Hematopoietic multipotent progenitor cell (in vitro differentiated cells): ENCODE measurements around the gene AHDC1. TPM values are rescaled to one million over a fixed set of nuclear protein-coding genes. Genes with fewer than 3 reads are reported as not detected.
"Not testable (repeated sequence)": the region's sequence is repeated elsewhere in the genome, so short reads cannot be mapped to it uniquely, and the experiment has no call there.

ENCODE experiments used
- DNase-seq, 3 donors: peaks; one replicate each; pipeline ENCODE4 v3.0.0-alpha.2; 2011 to 2015; ENCODE audit warnings: low read depth in 2 of 3, low spot score in 2 of 3
- total RNA-seq: library from RNA; depleted of rRNA; stranded (reverse); fragments of >200 nt; gene quantifications from one replicate; pipeline ENCODE4 v1.2.3, GENCODE V29; 2012

The AHDC1 gene
- total RNA-seq, 1 donor, result 20.5 TPM

DNA sequence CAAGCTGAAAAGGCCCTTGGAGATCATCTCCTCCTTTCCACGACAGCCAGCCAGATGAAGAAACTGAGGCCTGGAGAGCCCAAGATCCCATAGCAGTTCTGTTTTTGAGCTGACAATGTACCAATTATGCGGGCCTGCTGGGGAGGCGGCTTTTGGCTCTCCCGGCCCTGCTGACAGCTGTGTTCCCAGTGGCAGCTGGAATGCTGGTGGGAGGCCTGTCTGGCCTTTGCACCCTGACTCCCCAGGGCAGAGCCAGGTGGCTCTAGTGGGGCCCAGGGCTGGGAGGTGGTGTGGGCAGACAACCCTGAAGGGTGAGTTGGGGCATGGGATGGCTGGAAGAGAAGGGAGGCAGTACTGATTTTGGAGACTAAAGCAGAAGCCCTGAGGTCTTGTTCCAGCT is 83.3 kb downstream of the AHDC1 start:
- no peak for DNase-seq

DNA sequence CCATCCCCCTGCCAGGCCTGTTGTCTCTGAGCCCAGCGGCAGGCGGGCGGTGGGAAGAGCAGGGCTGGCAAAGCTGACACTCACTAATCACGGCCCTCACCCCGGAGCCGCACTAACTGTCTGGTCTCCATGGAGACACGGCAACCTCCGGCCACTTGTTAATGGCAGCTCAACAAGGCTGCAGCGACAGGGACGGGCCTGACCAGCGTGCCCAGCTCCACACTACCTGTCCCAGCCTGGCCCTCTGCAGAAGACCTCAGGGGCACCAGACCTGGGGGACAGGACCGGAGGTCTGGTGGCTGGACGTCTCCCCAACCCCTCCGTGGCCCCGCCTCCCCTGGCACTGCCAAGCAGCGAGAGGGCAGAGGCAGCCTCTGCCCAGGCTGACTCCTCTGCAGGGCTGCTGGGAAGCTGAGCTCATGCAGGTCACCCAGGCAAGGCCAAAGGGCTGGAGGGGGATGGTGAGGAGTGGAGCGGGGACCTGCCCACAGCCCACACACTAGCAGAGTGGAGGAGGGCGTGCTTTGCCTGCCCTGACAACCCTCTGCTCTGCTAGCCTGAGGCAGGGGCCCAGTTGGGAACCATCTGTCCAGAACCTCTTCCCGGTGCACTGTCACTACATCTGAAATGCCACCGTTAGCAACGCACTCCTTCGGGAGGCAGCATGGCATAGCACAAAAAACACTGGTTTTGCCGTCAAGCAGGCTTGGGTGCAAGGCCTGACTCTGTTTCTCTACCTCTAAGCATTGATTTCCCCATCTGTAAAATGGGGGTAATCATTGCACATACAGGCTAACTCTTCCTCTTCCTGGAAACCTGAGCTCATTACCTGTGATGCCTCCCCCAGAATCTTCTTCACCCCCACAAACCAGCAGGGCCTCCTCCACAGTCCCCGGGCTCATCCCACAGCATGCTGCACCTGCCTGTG is 84.3 kb downstream of the AHDC1 start:
- DNase-seq, result no peak

GRCh38 chr1:27518808-27519207 is 85.1 kb downstream of the AHDC1 start:
- DNase-seq, result no peak

GRCh38 chr1:27517907-27518718 is 85.8 kb downstream of the AHDC1 start:
- no peak for DNase-seq

GRCh38 chr1:27517301-27517700 is 86.6 kb downstream of the AHDC1 start:
- no peak for DNase-seq

DNA sequence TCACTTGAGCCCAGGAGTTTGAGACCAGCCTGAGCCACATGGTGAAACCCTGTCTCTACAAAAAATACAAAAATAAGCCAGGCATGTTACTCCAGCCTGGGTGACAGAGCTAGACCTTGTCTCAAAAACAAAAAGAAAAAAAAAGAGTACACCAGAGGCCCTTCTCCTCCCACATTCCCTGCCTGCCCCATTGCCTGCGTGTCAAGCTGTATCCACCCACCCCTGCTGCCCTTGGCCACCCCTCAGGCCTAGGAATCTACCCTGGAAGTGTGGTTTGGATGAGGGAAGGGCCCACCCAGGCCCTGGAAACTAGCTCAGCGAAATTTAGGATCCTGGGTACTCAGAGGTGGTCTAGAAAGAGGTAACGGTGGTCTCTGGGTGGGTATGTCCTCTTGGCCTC is 88.3 kb downstream of the AHDC1 start:
- DNase-seq, result no peak

- no peak for DNase-seq
Observed at GRCh38 chr1:27513958-27514357, 90.0 kb downstream of the AHDC1 start.

DNA sequence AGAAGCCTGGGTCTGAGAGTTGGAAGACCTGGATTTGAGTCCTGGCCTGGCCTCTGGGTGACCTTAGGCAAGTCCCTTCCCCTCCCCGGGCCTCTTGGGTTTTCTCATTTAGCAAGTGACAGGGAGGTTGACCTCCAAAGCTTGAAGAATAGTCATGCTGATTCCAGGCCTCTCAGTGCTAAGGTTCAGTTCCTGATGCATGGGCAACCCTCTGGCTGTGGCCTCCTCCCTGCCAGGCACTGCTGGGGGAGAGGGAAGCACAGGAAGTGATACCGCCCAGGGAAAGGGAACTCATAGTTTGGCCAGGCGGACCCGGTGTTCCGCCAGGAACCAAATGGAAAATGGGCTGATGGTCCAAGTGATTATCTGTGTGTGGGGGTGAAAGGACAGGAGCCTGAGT is 90.4 kb downstream of the AHDC1 start:
- DNase-seq, result no peak

GRCh38 chr1:27509127-27510080 is 94.5 kb downstream of the AHDC1 start:
- no peak for DNase-seq

DNA sequence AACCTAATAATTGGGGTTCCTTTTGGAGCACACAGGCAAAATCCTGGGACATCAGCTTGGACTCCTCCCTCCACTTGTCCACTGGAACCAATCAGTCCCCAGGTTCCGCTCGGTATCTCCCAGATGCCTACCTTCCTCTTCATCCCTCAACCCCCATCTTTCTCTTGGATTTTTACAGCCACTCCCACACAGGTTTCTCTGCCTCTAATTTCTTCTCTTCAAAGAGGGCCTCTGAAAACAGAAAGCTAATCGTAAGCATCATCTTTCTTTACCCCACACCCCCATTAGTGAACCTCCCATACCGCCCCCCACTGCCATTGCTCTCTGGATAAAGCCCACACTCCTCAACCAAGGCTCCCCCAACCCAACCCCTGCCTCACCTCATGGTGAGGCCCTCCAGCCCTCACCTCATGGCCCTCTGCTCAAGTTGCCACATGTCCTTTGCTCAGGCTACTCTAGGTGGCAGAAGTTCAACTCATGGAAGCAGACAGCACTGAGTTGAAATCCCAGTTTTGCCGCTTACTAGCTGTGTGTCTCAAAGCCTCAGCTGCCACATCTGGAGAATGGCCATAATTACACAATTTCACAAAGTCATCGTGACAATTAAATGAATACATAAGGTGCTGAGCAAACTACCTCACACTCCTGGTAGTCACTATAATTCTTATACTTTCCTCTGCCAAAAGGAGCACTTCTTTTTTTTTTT is 95.8 kb downstream of the AHDC1 start:
- DNase-seq, result no peak

DNA sequence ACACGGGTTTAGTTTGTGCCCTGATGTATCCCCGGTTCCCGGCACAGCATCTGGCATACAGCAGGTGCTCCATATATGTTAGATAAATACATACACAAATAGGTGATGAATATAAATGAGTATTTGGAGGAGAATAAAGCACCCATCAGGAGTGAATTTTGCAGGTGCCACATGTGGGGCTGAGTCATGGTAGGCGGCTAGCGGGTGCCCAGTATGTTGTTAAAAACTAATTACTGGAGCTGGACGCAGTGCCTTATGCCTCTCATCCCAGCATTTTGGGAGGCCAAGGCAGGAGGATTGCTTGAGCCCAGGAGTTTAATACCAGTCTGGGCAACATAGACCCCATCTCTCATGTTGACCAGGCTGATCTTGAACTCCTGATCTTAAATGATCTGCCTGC is 97.2 kb downstream of the AHDC1 start:
- no peak for DNase-seq

GRCh38 chr1:27505420-27505680 is 98.6 kb downstream of the AHDC1 start:
- DNase-seq, result no peak

- DNase-seq, result no peak
Observed at GRCh38 chr1:27504588-27505419, 99.1 kb downstream of the AHDC1 start.

DNA sequence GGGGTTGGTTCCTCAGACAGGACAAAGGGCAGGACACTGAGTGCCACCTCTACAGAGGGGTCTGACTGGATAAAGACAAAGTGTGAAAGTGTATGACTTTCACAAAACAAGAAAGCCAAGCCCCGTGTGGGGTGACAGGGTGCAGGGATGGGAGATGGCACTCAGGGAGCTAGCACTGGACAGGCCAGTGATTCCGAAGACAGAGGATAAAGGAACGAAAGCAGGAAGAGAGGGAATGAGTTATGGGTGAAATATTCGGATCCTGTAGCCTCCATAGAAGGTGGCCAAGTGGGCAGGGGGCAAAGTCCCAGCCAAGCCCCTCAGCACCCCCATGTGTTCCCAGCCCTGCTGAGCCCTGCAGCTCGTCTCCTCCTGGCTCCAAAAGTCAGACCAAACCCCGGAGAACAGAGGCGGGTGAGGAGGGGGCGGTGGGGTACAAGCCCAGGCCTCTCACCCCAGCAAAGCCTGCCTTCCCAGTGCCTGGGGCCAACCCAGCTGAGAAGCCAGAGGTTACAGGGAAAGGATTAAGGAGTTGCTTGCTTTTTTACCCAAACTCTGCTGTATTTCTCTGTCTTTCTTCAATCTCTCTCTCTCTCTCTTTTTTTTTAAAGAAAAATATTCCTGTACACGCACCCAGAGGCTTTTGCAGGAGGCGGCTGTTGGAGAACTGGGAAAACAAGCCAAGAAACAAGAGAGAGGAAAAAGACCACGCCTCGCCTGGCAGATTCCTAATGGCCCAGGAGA is 99.9 kb downstream of the AHDC1 start:
- DNase-seq, result no peak

DNA sequence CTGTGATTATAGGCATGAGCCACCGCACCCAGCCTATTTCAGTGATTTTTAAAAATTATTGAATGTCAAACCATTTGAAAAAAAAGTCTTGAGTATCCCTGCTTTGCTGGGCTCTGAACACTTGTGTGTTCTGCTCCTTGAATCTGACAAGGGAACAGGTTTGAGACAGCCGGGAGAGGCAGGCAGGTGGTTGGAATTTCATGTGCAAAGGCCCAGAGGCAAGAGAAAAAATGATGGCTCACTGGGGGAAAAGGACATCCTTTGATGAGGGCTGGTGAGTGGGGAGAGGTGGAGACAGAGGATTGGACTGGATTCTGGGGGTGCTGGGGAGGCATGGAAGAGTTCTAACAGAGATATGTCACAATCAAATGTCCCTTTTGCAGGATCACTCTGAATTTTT is 100.9 kb downstream of the AHDC1 start:
- DNase-seq, result no peak

DNA sequence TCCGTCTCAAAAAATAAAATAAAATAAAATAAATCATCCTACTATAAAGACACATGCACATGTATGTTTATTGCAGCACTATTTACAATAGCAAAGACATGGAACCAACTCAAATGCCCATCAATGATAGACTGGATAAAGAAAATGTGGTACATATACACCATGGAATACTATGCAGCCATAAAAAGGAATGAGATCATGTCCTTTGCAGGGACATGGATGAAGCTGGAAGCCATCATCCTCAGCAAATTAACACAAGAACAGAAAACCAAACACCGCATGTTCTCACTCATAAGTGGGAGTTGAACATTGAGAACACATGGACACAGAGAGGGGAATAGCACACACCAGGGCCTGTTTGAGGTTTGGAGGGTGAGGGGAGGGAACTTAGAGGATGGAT is 102.8 kb downstream of the AHDC1 start:
- not testable (repeated sequence) for DNase-seq

DNA sequence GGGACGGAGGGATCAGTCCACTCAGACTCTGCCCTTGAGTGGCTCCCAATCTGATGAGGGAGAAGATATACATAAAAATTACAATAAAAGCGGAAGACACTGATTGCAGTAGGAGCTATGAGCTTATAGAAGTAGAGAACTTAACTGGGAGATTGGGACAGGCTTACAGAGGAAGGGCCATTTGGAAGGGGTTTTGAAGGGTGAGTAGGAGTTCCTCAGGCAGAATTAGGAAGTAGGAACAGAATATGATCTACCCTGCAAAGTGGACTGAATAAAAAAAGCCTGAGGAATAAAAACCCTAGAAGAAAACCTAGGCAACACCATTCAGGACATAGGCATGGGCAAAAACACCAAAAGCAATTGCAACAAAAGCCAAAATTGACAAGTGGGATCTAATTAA is 104.8 kb downstream of the AHDC1 start:
- no peak for DNase-seq

GRCh38 chr1:27496604-27497155 is 107.3 kb downstream of the AHDC1 start:
- no peak for DNase-seq
